ENCODE measurements around the gene ZNF766.

Gene ZNF766

GRCh38 chr19:52336791-52337381, 67.5 kb downstream of the ZNF766 start:
- TF ChIP-seq REST (IDR thresholded peaks at IDR 0.05; ENCODE audit: insufficient read depth in 1 of 2, low read depth in 2 of 2, low read length in 2 of 2) (no peak), FOXP2 (optimal IDR thresholded peaks at IDR 0.05; ENCODE audit: borderline replicate concordance, extremely low read depth, extremely low read length, insufficient read depth) (no peak), SIN3A (IDR thresholded peaks at IDR 0.05; ENCODE audit: borderline replicate concordance, insufficient read depth, low read length) (no peak)

GRCh38 chr19:52343548-52343947, 74.2 kb downstream of the ZNF766 start:
- TF ChIP-seq FOXP2 (optimal IDR thresholded peaks at IDR 0.05; ENCODE audit: borderline replicate concordance, extremely low read depth, extremely low read length, insufficient read depth) = no peak
- TF ChIP-seq TAF1 (IDR thresholded peaks at IDR 0.05; ENCODE audit: borderline replicate concordance, insufficient read depth, low read length) = no peak
- no peak for TF ChIP-seq POLR2AphosphoS5 (IDR thresholded peaks at IDR 0.05; ENCODE audit: low read depth, low read length)
- TF ChIP-seq REST (IDR thresholded peaks at IDR 0.05; ENCODE audit: insufficient read depth in 1 of 2, low read depth in 2 of 2, low read length in 2 of 2) = no peak
- TF ChIP-seq SIN3A (IDR thresholded peaks at IDR 0.05; ENCODE audit: borderline replicate concordance, insufficient read depth, low read length) = no peak

GRCh38 chr19:52345162-52345561, 75.8 kb downstream of the ZNF766 start:
- TF ChIP-seq POLR2AphosphoS5 (IDR thresholded peaks at IDR 0.05; ENCODE audit: low read depth, low read length) = no peak
- TF ChIP-seq FOXP2 (optimal IDR thresholded peaks at IDR 0.05; ENCODE audit: borderline replicate concordance, extremely low read depth, extremely low read length, insufficient read depth) = no peak
- TF ChIP-seq SIN3A (IDR thresholded peaks at IDR 0.05; ENCODE audit: borderline replicate concordance, insufficient read depth, low read length) = no peak
- no peak for TF ChIP-seq REST (IDR thresholded peaks at IDR 0.05; ENCODE audit: insufficient read depth in 1 of 2, low read depth in 2 of 2, low read length in 2 of 2)
- TF ChIP-seq TAF1 (IDR thresholded peaks at IDR 0.05; ENCODE audit: borderline replicate concordance, insufficient read depth, low read length) = no peak
